Peyer's patch (tissue), 4 donors: ENCODE measurements around the gene FAM193A. TPM values are rescaled to one million over a fixed set of nuclear protein-coding genes. Genes with fewer than 3 reads are reported as not detected.
"Not testable (repeated sequence)": the region's sequence is repeated elsewhere in the genome, so short reads cannot be mapped to it uniquely, and the experiment has no call there.

ENCODE experiments used
- DNase-seq, 3 donors: peaks; one replicate each; pipeline ENCODE4 v3.0.0-alpha.2; 2017 to 2019
- H3K27ac ChIP-seq, 4 donors: fragments of 200-600 bp; sonication (generic); one replicate each; pipeline ENCODE4 v1.5.1; 2016 to 2019
- H3K27me3 ChIP-seq, 2 donors: fragments of 200-600 bp; sonication (generic); one replicate each; pipeline ENCODE4 v1.5.1; 2019
- H3K36me3 ChIP-seq, 3 donors: fragments of 200-600 bp; sonication (generic); one replicate each; pipeline ENCODE4 v1.5.1; 2016 to 2019
- H3K4me1 ChIP-seq, 4 donors: fragments of 200-600 bp; sonication (generic); one replicate each; pipeline ENCODE4 v1.5.1; 2016 to 2019
- H3K4me3 ChIP-seq, 4 donors: fragments of 200-600 bp; sonication (generic); 1 replicate in 3 of 4; 2 replicates in 1 of 4; pipeline ENCODE4 v1.5.1; 2016 to 2019; ENCODE audit warnings: mild to moderate bottlenecking in 1 of 4
- H3K9me3 ChIP-seq, 4 donors: fragments of 200-600 bp; sonication (generic); one replicate each; pipeline ENCODE4 v1.5.1; 2016 to 2019; ENCODE audit warnings: mild to moderate bottlenecking in 1 of 4
- POLR2A ChIP-seq, 2 donors: fragments of 450-650 bp; IDR thresholded peaks; one replicate each; pipeline ENCODE4 v1.5.1; 2017; ENCODE audit warnings: antibody characterized with exemption in 2 of 2, mild to moderate bottlenecking in 2 of 2, moderate library complexity in 2 of 2
- total RNA-seq, 4 donors: library from RNA; depleted of rRNA; stranded (reverse); fragments of >200 nt; gene quantifications; one replicate each; pipeline ENCODE4 v1.1.0, GENCODE V29; 2016
- TF ChIP-seq, protein P1 (sequence below), 6 experiments: fragments of 450-650 bp in 4 of 6; fragments of 200-600 bp in 2 of 6; sonication (generic) in 1 of 6; IDR thresholded peaks; one replicate each; pipeline ENCODE4 v1.5.1; 2017 to 2019; ENCODE audit warnings: antibody characterized with exemption in 6 of 6, mild to moderate bottlenecking in 3 of 6, moderate library complexity in 1 of 6

Gene FAM193A
- total RNA-seq, 4 donors from 2014 or later, result 38.2 to 77.6 (median 51.2) TPM

DNA sequence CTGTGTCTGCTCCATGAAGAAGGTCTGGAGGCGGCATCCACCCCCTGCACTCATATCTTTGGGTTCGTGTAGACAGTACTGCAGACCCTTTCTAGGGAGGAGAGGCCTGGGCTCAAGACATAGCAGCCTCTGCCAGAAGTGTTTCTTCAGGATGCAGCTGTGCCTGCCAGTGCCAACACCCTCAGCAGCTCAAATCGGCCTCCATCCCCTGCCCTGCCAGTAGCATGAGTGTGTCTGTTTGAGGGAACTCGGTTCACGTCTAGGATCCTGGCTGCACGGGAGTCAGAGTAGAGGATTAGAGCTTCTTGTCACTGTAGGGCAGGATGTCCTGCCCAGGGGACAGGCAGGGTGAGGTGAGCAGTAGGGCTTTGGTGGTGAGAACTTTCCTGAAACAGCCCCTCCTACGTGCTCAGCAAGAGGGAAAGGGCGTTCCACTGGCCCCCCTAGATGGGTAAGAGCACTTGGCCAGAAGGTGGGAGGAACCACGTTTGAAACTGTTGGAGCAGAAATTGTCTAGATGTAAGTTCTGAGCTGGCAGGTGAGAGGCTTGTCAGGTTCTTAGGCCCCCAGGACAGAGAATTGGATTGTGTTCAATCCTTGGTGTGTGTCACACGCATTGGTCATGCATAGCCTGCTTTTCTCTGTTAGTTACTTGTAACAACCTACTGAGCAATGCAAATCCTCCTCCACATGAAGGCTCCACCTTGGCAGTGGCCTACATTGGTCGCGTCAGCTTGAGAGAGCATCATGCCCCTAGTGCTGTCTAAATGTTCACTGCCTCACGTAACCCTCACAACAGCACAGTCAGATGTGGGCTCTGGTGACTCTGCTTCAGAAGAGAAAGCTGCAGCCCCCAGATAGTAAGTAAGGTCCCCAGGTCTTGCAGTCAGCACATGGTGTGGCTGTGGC is 25.8 kb upstream of the FAM193A start:
- DNase-seq, result no peak
- TF ChIP-seq, protein P1, sequence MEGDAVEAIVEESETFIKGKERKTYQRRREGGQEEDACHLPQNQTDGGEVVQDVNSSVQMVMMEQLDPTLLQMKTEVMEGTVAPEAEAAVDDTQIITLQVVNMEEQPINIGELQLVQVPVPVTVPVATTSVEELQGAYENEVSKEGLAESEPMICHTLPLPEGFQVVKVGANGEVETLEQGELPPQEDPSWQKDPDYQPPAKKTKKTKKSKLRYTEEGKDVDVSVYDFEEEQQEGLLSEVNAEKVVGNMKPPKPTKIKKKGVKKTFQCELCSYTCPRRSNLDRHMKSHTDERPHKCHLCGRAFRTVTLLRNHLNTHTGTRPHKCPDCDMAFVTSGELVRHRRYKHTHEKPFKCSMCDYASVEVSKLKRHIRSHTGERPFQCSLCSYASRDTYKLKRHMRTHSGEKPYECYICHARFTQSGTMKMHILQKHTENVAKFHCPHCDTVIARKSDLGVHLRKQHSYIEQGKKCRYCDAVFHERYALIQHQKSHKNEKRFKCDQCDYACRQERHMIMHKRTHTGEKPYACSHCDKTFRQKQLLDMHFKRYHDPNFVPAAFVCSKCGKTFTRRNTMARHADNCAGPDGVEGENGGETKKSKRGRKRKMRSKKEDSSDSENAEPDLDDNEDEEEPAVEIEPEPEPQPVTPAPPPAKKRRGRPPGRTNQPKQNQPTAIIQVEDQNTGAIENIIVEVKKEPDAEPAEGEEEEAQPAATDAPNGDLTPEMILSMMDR (IDR thresholded peaks at IDR 0.05), result no peak
- no peak for TF ChIP-seq POLR2A (IDR thresholded peaks at IDR 0.05)
- peak overlapping the region in 1 of 4 donors; percentile 42 for H3K27ac ChIP-seq
- no peaks in the 10 kb centered on the region for H3K27me3 ChIP-seq
- H3K4me3 ChIP-seq, result no peak overlapping the region
- H3K36me3 ChIP-seq, result peaks cover 0 to 80% (median 0%) of the 10 kb centered on the region in 3 donors
- H3K4me1 ChIP-seq, result peaks cover 0 to 3% (median 0%) of the 10 kb centered on the region in 4 donors
- no peaks in the 10 kb centered on the region for H3K9me3 ChIP-seq

DNA sequence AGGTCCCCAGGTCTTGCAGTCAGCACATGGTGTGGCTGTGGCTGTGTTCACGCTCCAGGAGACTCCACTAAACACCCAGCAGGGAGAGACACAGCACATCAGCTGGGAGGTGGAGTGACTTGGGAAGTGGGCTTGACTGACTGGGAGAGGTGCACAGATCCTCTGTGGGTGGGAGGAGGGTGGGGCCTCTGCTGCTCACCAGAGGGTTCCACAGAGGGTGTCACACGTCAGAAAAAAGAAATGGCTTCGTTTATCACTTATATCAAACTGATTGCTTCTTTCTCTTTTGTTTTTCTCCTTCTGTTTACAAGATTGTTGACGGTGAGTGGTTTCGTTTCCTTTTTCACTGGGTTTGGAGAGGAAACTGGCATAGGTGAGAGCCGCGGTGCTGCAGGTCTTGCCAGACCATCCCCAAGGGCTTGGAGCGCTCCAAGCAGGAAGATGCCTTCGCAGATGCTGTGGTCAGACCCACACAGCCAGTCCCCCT is 24.8 kb upstream of the FAM193A start:
- peak in 2 of 3 donors; percentile 39 to 59 for DNase-seq
- H3K9me3 ChIP-seq, result no peaks in the 10 kb centered on the region
- H3K27me3 ChIP-seq, result no peaks in the 10 kb centered on the region
- H3K27ac ChIP-seq, result peak overlapping the region in 1 of 4 donors; percentile 0
- H3K4me1 ChIP-seq, result peaks cover 0 to 3% (median 0%) of the 10 kb centered on the region in 4 donors
- TF ChIP-seq POLR2A (IDR thresholded peaks at IDR 0.05), result no peak
- TF ChIP-seq, protein P1 (IDR thresholded peaks at IDR 0.05), result no peak
- no peak overlapping the region for H3K4me3 ChIP-seq
- peaks cover 0 to 74% (median 0%) of the 10 kb centered on the region in 3 donors for H3K36me3 ChIP-seq

GRCh38 chr4:2512396-2513135 is 23.9 kb upstream of the FAM193A start:
- Histone ChIP-seq H3K27me3 (no peaks in the 10 kb centered on the region), H3K36me3 (peaks cover 0 to 71% (median 0%) of the 10 kb centered on the region in 3 donors), H3K4me1 (peaks cover 0 to 3% (median 0%) of the 10 kb centered on the region in 4 donors), H3K4me3 (no peak overlapping the region), H3K27ac (peak overlapping the region in 1 of 4 donors; percentile 0), H3K9me3 (no peaks in the 10 kb centered on the region)
- no peak for DNase-seq
- TF ChIP-seq POLR2A (IDR thresholded peaks at IDR 0.05), result no peak
- TF ChIP-seq, protein P1 (IDR thresholded peaks at IDR 0.05), result no peak

GRCh38 chr4:2514193-2514592 is 22.3 kb upstream of the FAM193A start:
- H3K4me1 ChIP-seq, DNase-seq, H3K27me3 ChIP-seq, H3K27ac ChIP-seq, H3K4me3 ChIP-seq, H3K9me3 ChIP-seq: not testable (repeated sequence)
- peaks cover 0 to 58% (median 0%) of the 10 kb centered on the region in 3 donors for H3K36me3 ChIP-seq

DNA sequence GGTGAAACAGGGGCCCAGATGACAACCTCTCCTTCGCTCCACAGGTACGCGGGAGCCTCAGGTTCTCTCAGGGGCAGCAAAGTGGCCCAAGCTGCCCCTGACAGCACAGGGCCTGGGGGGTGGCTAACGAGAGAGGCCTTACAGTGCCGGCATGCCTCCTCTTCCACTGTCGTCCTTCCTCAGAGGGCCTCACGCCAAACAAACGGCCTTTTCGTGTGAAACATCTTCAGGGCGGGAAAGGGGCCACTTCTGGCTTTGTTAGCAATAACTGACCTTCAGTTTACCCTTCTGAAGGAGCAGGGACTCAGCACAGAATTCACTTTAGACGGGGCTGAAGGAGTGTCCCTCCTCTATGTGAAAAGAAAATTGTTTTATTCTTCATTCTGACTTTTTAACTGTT is 21.5 kb upstream of the FAM193A start:
- peaks cover 0 to 50% (median 0%) of the 10 kb centered on the region in 3 donors for H3K36me3 ChIP-seq
- not testable (repeated sequence) for DNase-seq, H3K27me3 ChIP-seq, H3K4me3 ChIP-seq, H3K27ac ChIP-seq, H3K9me3 ChIP-seq, H3K4me1 ChIP-seq

DNA sequence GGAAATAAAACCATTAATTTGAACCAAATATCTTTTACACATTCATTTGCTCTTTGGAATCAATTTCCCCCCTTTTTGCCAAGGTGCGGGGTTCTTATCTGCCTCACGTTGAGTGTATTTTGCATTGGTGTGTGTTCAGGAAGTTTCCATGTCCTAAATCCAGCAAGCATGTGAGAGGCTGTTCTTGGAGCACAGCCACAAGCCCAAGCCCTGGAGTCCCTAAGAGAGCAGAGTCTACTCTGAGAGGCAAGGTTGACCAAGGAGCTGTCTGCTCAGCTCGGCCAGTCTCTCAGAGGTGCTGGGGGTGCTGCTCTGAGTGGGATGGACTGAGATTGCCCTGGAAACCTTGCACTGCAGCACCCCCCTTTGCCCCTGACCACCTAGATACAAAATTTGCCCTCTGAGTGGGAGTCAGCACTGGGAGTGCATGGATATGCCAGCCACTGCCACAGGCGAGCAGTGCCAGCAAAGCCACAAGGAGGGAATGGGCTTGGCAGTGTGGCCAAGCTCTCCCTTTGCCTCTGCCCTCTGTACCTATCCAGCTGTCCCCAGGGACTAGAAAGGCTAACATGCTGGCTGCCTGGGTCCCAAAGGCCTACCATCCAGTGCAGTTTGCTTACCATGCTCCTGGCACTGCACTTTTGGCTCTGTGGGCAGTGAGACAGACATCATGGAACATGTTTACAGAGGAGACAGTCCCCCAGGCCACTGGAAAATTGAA is 20.5 kb upstream of the FAM193A start:
- Histone ChIP-seq H3K27me3 (no peaks in the 10 kb centered on the region), H3K4me1 (no peaks in the 10 kb centered on the region), H3K4me3 (no peak overlapping the region), H3K9me3 (no peaks in the 10 kb centered on the region), H3K36me3 (peaks cover 0 to 40% (median 0%) of the 10 kb centered on the region in 3 donors), H3K27ac (no peak overlapping the region)
- DNase-seq, result no peak
- TF ChIP-seq, protein P1 (IDR thresholded peaks at IDR 0.05), result no peak
